HEK293T (cell line): ENCODE measurements around the gene PXMP4.

Experiments used
- BHLHE40 ChIP-seq: fragments of 450-650 bp; IDR thresholded peaks from 2 replicates; pipeline ENCODE4 v1.6.1; 2016; ENCODE audit warnings: mild to moderate bottlenecking, moderate library complexity, borderline replicate concordance
- FOXK2 ChIP-seq: fragments of 450-650 bp; IDR thresholded peaks from 2 replicates; pipeline ENCODE4 v1.6.1; 2016; ENCODE audit warnings: mild to moderate bottlenecking
- HDGF ChIP-seq: fragments of 450-650 bp; IDR thresholded peaks from 2 replicates; pipeline ENCODE4 v1.6.1; 2017; ENCODE audit warnings: antibody characterized with exemption, borderline replicate concordance
- SP1 ChIP-seq: fragments of 450-650 bp; IDR thresholded peaks from 2 replicates; pipeline ENCODE4 v1.6.1; 2017
- SUZ12 ChIP-seq: fragments of 450-650 bp; IDR thresholded peaks from 2 replicates; pipeline ENCODE4 v1.6.1; 2016; ENCODE audit warnings: mild to moderate bottlenecking
- TARDBP ChIP-seq: fragments of 450-650 bp; IDR thresholded peaks from 2 replicates; pipeline ENCODE4 v1.6.1; 2016

- TF ChIP-seq BHLHE40 (no peak), FOXK2 (no peak), SP1 (no peak), SUZ12 (no peak), TARDBP (no peak), HDGF (no peak)
Observed at GRCh38 chr20:33757458-33757857, 37.3 kb upstream of the PXMP4 start.
